Upper lobe of left lung (tissue), 6 donors: ENCODE results near the gene FCN1. TPM values are rescaled to one million over a fixed set of nuclear protein-coding genes. Genes with fewer than 3 reads are reported as not detected.

Source experiments
- ATAC-seq, 2 donors: fragments of 200-7000 bp; cut with Tn5 transposase; one replicate each; pipeline ENCODE4 v1.9.1; 2022; ENCODE audit warnings: mild to moderate bottlenecking in 2 of 2, moderate library complexity in 2 of 2; ENCODE audit not compliant: low FRiP score in 2 of 2
- DNase-seq, 2 donors: peaks; one replicate each; pipeline ENCODE4 v3.0.0-alpha.2; 2019 to 2020
- H3K27ac ChIP-seq, 4 donors: fragments of 200-600 bp; sonication (generic); one replicate each; pipeline ENCODE4 v1.5.1; 2016 to 2019
- H3K27me3 ChIP-seq, 4 donors: fragments of 200-600 bp; sonication (generic); one replicate each; pipeline ENCODE4 v1.5.1; 2017 to 2019
- H3K36me3 ChIP-seq, 4 donors: fragments of 200-600 bp; sonication (generic); one replicate each; pipeline ENCODE4 v1.5.1; 2016 to 2019
- H3K4me1 ChIP-seq, 4 donors: fragments of 200-600 bp; sonication (generic); one replicate each; pipeline ENCODE4 v1.5.1; 2018 to 2019
- H3K4me3 ChIP-seq, 4 donors: fragments of 200-600 bp; sonication (generic); one replicate each; pipeline ENCODE4 v1.5.1; 2017 to 2019; ENCODE audit warnings: mild to moderate bottlenecking in 2 of 4, moderate library complexity in 1 of 4
- H3K9me3 ChIP-seq, 4 donors: fragments of 200-600 bp; sonication (generic); one replicate each; pipeline ENCODE4 v1.5.1; 2018 to 2019
- EP300 ChIP-seq, 4 donors: sonication (generic); formaldehyde crosslinking; IDR thresholded peaks; one replicate each; pipeline ENCODE4 v1.5.1; 2017; ENCODE audit warnings: antibody characterized with exemption in 4 of 4, control low read depth in 2 of 4
- POLR2A ChIP-seq, 4 donors: fragments of 450-650 bp; IDR thresholded peaks; one replicate each; pipeline ENCODE4 v1.5.1; 2016 to 2017; ENCODE audit warnings: antibody characterized with exemption in 4 of 4, mild to moderate bottlenecking in 2 of 4
- POLR2AphosphoS5 ChIP-seq, 2 donors: sonication (generic); formaldehyde crosslinking; IDR thresholded peaks; one replicate each; pipeline ENCODE4 v1.5.1; 2017; ENCODE audit warnings: antibody characterized with exemption in 2 of 2
- WGBS, 2 donors: methylation state at CpG; one replicate each; pipeline ENCODE4 v1.1.5; 2017 to 2018; 5-methylcytosine and 5-hydroxymethylcytosine counted together
- total RNA-seq, 6 donors: library from RNA; depleted of rRNA in 4 of 6; stranded (reverse); fragments of >200 nt in 4 of 6; gene quantifications; one replicate each; pipeline versions ENCODE4 v1.1.0 to v1.2.1, GENCODE V29; 2016 to 2021
- TF ChIP-seq, protein P1 (sequence below), 6 experiments: fragments of 450-650 bp in 4 of 6; fragments of 200-600 bp in 2 of 6; sonication (generic) in 2 of 6; IDR thresholded peaks; one replicate each; pipeline ENCODE4 v1.5.1; 2016 to 2019; ENCODE audit warnings: antibody characterized with exemption in 6 of 6
- donor health status: DM: no; HTN: no; CAD: no; lungs with moderate emphysema.
- donor health status: DM: no; HTN: yes; CAD: no; lungs with severe emphysema.

Gene FCN1
- total RNA-seq, 6 donors from 2014 or later, result 11.5 to 147 (median 19.7) TPM

DNA sequence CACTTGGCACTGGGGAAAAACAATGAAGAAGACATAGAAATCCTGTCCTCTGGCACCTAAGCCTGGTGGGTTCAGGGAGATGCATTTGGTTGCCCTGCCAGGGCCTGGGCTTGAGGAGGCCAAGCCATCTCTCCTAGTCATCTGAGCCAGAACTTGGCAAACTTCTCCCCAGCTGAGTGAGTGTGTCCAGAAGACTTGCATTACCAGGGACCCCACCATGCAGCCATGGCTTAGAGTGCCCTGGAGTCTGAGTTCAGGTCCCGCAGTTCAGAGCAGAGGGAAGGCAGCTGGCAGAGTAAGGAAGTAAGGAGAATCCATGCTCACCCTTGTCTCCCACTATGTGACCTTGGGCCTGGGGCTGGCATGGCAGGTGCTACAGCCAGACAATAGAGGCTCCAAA is 37.4 kb upstream of the FCN1 start:
- Histone ChIP-seq H3K27ac (no peak overlapping the region), H3K36me3 (no peaks in the 10 kb centered on the region), H3K9me3 (no peaks in the 10 kb centered on the region), H3K4me1 (no peaks in the 10 kb centered on the region), H3K27me3 (no peaks in the 10 kb centered on the region), H3K4me3 (no peak overlapping the region)
- TF ChIP-seq, protein P1, sequence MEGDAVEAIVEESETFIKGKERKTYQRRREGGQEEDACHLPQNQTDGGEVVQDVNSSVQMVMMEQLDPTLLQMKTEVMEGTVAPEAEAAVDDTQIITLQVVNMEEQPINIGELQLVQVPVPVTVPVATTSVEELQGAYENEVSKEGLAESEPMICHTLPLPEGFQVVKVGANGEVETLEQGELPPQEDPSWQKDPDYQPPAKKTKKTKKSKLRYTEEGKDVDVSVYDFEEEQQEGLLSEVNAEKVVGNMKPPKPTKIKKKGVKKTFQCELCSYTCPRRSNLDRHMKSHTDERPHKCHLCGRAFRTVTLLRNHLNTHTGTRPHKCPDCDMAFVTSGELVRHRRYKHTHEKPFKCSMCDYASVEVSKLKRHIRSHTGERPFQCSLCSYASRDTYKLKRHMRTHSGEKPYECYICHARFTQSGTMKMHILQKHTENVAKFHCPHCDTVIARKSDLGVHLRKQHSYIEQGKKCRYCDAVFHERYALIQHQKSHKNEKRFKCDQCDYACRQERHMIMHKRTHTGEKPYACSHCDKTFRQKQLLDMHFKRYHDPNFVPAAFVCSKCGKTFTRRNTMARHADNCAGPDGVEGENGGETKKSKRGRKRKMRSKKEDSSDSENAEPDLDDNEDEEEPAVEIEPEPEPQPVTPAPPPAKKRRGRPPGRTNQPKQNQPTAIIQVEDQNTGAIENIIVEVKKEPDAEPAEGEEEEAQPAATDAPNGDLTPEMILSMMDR (IDR thresholded peaks at IDR 0.05), result no peak
- no peak for TF ChIP-seq EP300 (IDR thresholded peaks at IDR 0.05)
- TF ChIP-seq POLR2AphosphoS5 (IDR thresholded peaks at IDR 0.05), result no peak
- DNase-seq (peak in 1 of 2 donors; percentile 15), ATAC-seq (no peak)
- 100% methylated on average over 1 of the region's 1 CpG; no CpG with 5 or more reads in 1 of the 2 donors for WGBS, 2 donors

DNA sequence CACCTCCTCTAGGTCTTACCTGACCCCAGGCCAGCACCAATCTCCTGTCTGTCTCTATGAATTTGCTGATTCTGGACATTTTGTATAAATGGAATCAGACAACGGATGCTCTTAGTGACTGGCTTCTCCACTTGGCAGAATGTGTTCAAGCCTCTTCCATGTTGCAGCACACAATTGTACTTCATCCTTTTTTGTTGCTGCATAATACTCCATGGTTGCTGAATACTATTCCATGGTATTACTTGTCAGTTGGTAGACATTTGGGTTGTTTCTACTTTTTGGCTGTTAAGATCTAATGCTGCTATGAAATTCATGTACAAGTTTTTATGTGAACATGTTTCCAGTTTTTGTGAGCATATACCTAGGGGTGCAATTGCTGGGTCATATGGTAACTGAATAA is 34.3 kb upstream of the FCN1 start:
- 92 to 100% methylated on average over 1 of the region's 1 CpG for WGBS, 2 donors
- H3K36me3 ChIP-seq, result no peaks in the 10 kb centered on the region
- no peak overlapping the region for H3K4me3 ChIP-seq
- H3K9me3 ChIP-seq, result no peaks in the 10 kb centered on the region
- no peak overlapping the region for H3K27ac ChIP-seq
- no peaks in the 10 kb centered on the region for H3K4me1 ChIP-seq
- TF ChIP-seq, protein P1 (IDR thresholded peaks at IDR 0.05), result no peak
- TF ChIP-seq POLR2A (IDR thresholded peaks at IDR 0.05) (no peak), EP300 (IDR thresholded peaks at IDR 0.05) (no peak), POLR2AphosphoS5 (IDR thresholded peaks at IDR 0.05) (no peak)
- no peak for ATAC-seq
- H3K27me3 ChIP-seq, result no peaks in the 10 kb centered on the region
- DNase-seq, result no peak

DNA sequence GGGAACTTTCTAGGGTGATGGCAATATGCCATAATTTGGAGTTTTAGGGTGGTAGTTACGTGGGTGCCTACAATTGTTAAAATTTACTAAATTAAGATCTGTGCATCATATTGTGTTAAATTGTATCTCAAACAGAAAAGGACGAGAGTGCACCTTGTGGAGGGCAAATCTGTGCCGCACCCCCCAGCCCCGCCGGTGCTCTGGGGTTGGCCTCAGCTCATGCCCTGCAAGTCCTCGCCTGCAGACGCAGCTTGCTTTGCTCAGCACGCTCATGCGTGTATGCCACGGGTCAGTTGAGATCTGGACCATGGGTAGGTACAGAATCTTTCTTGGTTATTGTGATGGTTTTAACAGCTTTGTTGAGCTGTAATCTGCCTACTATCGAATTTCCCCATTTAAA is 33.7 kb upstream of the FCN1 start:
- Histone ChIP-seq H3K9me3 (no peaks in the 10 kb centered on the region), H3K36me3 (no peaks in the 10 kb centered on the region), H3K27me3 (no peaks in the 10 kb centered on the region), H3K4me1 (no peaks in the 10 kb centered on the region), H3K27ac (no peak overlapping the region), H3K4me3 (no peak overlapping the region)
- ATAC-seq, result no peak
- TF ChIP-seq POLR2AphosphoS5 (IDR thresholded peaks at IDR 0.05) (no peak), EP300 (IDR thresholded peaks at IDR 0.05) (no peak), POLR2A (IDR thresholded peaks at IDR 0.05) (no peak)
- TF ChIP-seq, protein P1 (IDR thresholded peaks at IDR 0.05), result no peak
- 89% methylated on average over 11 of the region's 11 CpGs for WGBS, 2 donors
- peak in 1 of 2 donors; percentile 8 for DNase-seq

DNA sequence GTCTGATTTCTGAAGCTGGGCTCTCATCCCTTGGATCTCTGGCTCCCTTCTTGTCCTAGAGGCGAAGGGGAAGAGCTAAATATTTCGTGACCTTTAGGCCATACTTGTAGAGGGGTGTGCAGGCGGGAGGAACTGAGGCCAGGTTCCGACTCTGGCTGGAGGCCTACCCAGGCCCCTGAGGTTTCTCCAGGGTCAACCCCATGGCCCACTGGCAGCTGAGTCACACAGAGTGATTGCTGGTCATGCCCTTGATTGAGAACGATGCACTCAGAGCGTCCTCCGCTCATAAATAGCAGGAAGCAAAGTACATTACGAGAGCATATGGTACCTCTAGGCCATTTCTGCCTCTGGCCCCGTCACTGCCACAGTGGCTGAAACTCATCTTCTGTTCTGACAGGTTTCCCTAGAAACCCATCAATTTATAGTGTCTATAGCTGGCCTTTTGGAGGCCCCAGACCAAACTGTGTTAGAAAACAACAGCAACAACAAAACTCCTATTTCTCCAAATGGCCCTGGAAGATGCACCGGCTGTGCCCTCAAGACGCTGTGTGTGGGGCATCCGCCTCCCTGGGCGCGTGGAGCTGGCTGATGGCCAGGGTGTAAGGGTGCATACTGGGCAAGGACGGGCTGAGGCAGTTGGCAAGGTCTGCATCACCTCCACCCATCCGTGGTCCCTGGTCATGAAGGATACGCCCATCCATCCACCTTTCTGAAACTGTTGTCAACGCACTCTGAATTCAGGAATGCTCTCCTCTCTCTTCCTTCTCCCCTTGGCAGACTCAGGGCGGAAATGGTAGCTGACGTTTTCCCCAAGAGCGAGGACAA is 32.9 kb upstream of the FCN1 start:
- Histone ChIP-seq H3K4me3 (no peak overlapping the region), H3K36me3 (no peaks in the 10 kb centered on the region), H3K9me3 (no peaks in the 10 kb centered on the region), H3K4me1 (no peaks in the 10 kb centered on the region), H3K27me3 (no peaks in the 10 kb centered on the region), H3K27ac (no peak overlapping the region)
- DNase-seq (peak in 1 of 2 donors; percentile 12), ATAC-seq (no peak)
- WGBS, 2 donors, result 81 to 86% methylated on average over 16 to 21 of the region's 21 CpGs
- TF ChIP-seq POLR2A (IDR thresholded peaks at IDR 0.05), result no peak
- no peak for TF ChIP-seq EP300 (IDR thresholded peaks at IDR 0.05)
- no peak for TF ChIP-seq POLR2AphosphoS5 (IDR thresholded peaks at IDR 0.05)
- TF ChIP-seq, protein P1 (IDR thresholded peaks at IDR 0.05), result no peak
